IPS-15b (cell line): ENCODE results near the gene ST6GALNAC1.

Experiments used
- H3K27me3 ChIP-seq: one replicate; pipeline ENCODE4 v1.6.1; 2013; ENCODE audit warnings: low read length; ENCODE audit not compliant: control insufficient read depth, insufficient read depth
- H3K36me3 ChIP-seq: one replicate; pipeline ENCODE4 v1.6.1; 2013; ENCODE audit warnings: low read length; ENCODE audit not compliant: control insufficient read depth, insufficient read depth
- H3K4me1 ChIP-seq: one replicate; pipeline ENCODE4 v1.6.1; 2013; ENCODE audit warnings: mild to moderate bottlenecking, low read length; ENCODE audit not compliant: control insufficient read depth, insufficient read depth
- H3K4me3 ChIP-seq: one replicate; pipeline ENCODE4 v1.5.1; 2013; ENCODE audit warnings: low read depth, low read length
- H3K9ac ChIP-seq: one replicate; pipeline ENCODE4 v1.6.1; 2013; ENCODE audit warnings: low read depth, mild to moderate bottlenecking, low read length
- H3K9me3 ChIP-seq: one replicate; pipeline ENCODE4 v1.6.1; 2013; ENCODE audit warnings: mild to moderate bottlenecking, low read length; ENCODE audit not compliant: control insufficient read depth, insufficient read depth

ST6GALNAC1 gene

DNA sequence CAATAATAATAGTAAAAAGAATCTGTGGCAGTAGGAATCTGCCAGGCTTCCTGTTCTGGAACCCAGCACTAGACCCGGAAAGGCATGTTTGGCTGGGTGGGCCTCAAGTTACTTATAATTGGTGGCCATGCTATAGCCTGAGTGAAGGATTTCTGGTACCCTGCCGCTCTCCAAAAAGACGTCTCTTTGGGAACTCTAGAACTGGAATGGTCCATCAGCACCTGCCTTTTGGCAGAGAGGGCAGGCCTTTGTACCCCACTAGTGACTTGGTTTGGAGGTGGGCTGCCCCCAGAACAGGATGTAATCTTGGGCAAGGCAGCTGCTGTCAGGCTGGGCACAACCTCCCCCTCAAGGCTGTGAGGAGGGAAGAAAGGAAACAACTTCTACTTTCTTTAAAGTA, 29.3 kb upstream of the ST6GALNAC1 start:
- H3K4me1 ChIP-seq = peaks cover 13% of the 10 kb centered on the region
- H3K27me3 ChIP-seq = no peaks in the 10 kb centered on the region
- no peaks in the 10 kb centered on the region for H3K36me3 ChIP-seq
- no peak overlapping the region for H3K4me3 ChIP-seq
- H3K9me3 ChIP-seq = no peaks in the 10 kb centered on the region
- no peak overlapping the region for H3K9ac ChIP-seq

GRCh38 chr17:76672270-76672851, 28.8 kb upstream of the ST6GALNAC1 start:
- peaks cover 13% of the 10 kb centered on the region for H3K4me1 ChIP-seq
- H3K36me3 ChIP-seq = no peaks in the 10 kb centered on the region
- H3K27me3 ChIP-seq = no peaks in the 10 kb centered on the region
- H3K4me3 ChIP-seq = peak overlapping the region; percentile 90
- H3K9me3 ChIP-seq = no peaks in the 10 kb centered on the region
- peak overlapping the region; percentile 94 for H3K9ac ChIP-seq

GRCh38 chr17:76671912-76672262, 28.3 kb upstream of the ST6GALNAC1 start:
- H3K4me1 ChIP-seq = peaks cover 13% of the 10 kb centered on the region
- no peaks in the 10 kb centered on the region for H3K9me3 ChIP-seq
- H3K4me3 ChIP-seq = peak overlapping the region; percentile 90
- no peaks in the 10 kb centered on the region for H3K27me3 ChIP-seq
- no peaks in the 10 kb centered on the region for H3K36me3 ChIP-seq
- H3K9ac ChIP-seq = peak overlapping the region; percentile 94

GRCh38 chr17:76671123-76671911, 27.8 kb upstream of the ST6GALNAC1 start:
- Histone ChIP-seq H3K4me1 (peaks cover 13% of the 10 kb centered on the region), H3K9ac (peak overlapping the region; percentile 55), H3K27me3 (no peaks in the 10 kb centered on the region), H3K36me3 (no peaks in the 10 kb centered on the region), H3K9me3 (no peaks in the 10 kb centered on the region), H3K4me3 (peak overlapping the region; percentile 90)

DNA sequence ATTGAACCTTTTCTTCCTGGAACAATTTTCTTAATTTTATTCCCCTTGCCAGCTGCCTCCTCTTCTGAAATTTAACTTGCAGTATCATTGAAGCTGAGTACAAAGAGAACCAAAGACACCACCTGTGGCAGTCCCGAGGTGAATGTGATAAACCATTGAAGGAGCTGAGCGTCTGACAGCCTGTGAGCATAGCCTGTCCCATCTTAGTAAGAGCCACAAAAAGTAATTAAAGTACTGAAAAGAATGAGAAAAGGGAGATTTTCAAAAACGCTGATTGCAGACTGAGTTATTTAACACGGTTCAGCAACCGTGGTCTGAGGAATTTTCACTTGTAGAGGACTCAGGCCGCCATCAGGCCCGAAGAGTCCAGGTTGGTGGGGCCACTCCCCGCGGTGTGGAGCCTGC, 27.2 kb upstream of the ST6GALNAC1 start:
- Histone ChIP-seq H3K9me3 (no peaks in the 10 kb centered on the region), H3K27me3 (no peaks in the 10 kb centered on the region), H3K4me1 (peaks cover 13% of the 10 kb centered on the region), H3K9ac (peak overlapping the region; percentile 55), H3K36me3 (no peaks in the 10 kb centered on the region), H3K4me3 (peak overlapping the region; percentile 61)

- Histone ChIP-seq H3K36me3 (no peaks in the 10 kb centered on the region), H3K27me3 (no peaks in the 10 kb centered on the region), H3K4me3 (no peak overlapping the region), H3K4me1 (peaks cover 13% of the 10 kb centered on the region), H3K9me3 (no peaks in the 10 kb centered on the region), H3K9ac (no peak overlapping the region)
Measured at GRCh38 chr17:76670020-76670717, 26.6 kb upstream of the ST6GALNAC1 start.

- Histone ChIP-seq H3K4me3 (no peak overlapping the region), H3K27me3 (no peaks in the 10 kb centered on the region), H3K9me3 (no peaks in the 10 kb centered on the region), H3K9ac (no peak overlapping the region), H3K36me3 (no peaks in the 10 kb centered on the region), H3K4me1 (peaks cover 13% of the 10 kb centered on the region)
Measured at GRCh38 chr17:76667786-76668453, 24.4 kb upstream of the ST6GALNAC1 start.

DNA sequence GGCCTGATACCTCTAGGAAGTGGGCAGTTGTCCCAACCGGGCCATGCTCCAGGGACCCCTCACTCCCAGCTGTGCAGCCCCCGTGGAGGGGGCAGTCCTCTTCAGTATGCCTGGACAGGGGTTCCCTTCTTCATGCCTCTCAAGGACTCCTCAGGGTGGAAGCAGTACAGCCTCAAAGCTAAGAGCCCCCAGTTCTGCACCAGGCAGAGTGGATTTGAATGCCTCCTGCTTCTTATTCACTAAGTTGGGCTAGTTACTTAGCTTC, 23.9 kb upstream of the ST6GALNAC1 start:
- Histone ChIP-seq H3K36me3 (no peaks in the 10 kb centered on the region), H3K4me3 (no peak overlapping the region), H3K4me1 (peaks cover 9% of the 10 kb centered on the region), H3K9ac (no peak overlapping the region), H3K9me3 (no peaks in the 10 kb centered on the region), H3K27me3 (no peaks in the 10 kb centered on the region)

GRCh38 chr17:76660656-76661042, 17.1 kb upstream of the ST6GALNAC1 start:
- Histone ChIP-seq H3K4me1 (no peaks in the 10 kb centered on the region), H3K9ac (no peak overlapping the region), H3K27me3 (no peaks in the 10 kb centered on the region)

DNA sequence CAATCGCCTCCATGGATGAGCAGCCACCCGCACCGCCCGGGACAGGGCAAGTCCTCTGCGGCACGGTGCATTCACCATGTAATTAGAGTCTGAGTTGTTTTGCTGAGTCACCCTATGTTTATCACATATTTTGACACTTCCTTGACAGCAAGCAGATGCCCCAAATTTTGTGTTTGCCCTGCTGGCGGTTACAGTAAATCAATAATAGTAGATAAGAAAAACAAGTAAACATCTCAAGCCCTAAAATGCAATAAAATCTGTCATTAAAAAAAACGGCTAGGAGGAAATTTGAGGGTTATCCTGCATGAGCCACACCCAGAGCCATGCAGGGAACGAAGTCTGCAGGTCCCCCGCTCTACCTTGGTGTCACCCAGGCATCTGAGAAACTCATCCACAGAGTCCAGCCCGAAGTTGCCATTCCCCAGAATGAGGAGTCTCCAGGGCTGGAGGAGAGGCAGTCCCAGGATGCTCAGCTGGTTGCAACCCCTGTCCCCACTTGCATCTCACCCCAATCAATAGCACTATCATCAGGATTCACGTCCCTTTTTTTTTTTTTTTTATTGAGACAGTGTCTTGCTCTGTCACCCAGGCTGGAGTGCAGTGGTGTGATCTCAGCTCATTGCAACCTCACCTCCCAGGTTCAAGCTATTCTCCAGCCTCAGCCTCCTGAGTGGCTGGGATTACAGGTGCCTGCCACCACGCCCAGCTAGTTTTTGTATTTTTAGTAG, 16.5 kb upstream of the ST6GALNAC1 start:
- H3K9me3 ChIP-seq = no peaks in the 10 kb centered on the region
- H3K36me3 ChIP-seq = no peaks in the 10 kb centered on the region
- H3K9ac ChIP-seq = no peak overlapping the region
- H3K4me3 ChIP-seq = no peak overlapping the region
- H3K27me3 ChIP-seq = no peaks in the 10 kb centered on the region
- H3K4me1 ChIP-seq = no peaks in the 10 kb centered on the region

More at GRCh38 chr17:76660656-76661042, 17.1 kb upstream of the ST6GALNAC1 start:
- Histone ChIP-seq H3K36me3 (no peaks in the 10 kb centered on the region), H3K4me3 (no peak overlapping the region), H3K9me3 (no peaks in the 10 kb centered on the region)

GRCh38 chr17:76658242-76658662, 14.7 kb upstream of the ST6GALNAC1 start:
- no peaks in the 10 kb centered on the region for H3K4me1 ChIP-seq
- H3K9me3 ChIP-seq = no peaks in the 10 kb centered on the region
- no peak overlapping the region for H3K4me3 ChIP-seq
- H3K9ac ChIP-seq = no peak overlapping the region
- H3K27me3 ChIP-seq = no peaks in the 10 kb centered on the region
- H3K36me3 ChIP-seq = no peaks in the 10 kb centered on the region
